IMR-90 (cell line): ENCODE data around the gene MBTPS2.
A peak's percentile ranks its signal among the peaks of the same experiment; 100 is the strongest.

ENCODE experiments used
- POLR2A ChIP-seq: IDR thresholded peaks from 2 replicates; pipeline ENCODE4 v1.6.1; 2012; ENCODE audit warnings: mild to moderate bottlenecking, low read depth, low read length
- RCOR1 ChIP-seq: IDR thresholded peaks from 2 replicates; pipeline ENCODE4 v1.6.1; 2012; ENCODE audit warnings: mild to moderate bottlenecking, low read length, improper control_type of control experiment; ENCODE audit not compliant: insufficient replicate concordance
- RFX5 ChIP-seq: IDR thresholded peaks from 2 replicates; pipeline ENCODE4 v1.8.0; 2012; ENCODE audit warnings: low read depth, mild to moderate bottlenecking, low read length, moderate library complexity
- TF ChIP-seq, protein P1 (sequence below): conservative IDR thresholded peaks from 2 replicates; pipeline ENCODE4 v1.5.1; 2012; ENCODE audit warnings: mild to moderate bottlenecking, low read depth, low read length, improper control_type of control experiment

DNA sequence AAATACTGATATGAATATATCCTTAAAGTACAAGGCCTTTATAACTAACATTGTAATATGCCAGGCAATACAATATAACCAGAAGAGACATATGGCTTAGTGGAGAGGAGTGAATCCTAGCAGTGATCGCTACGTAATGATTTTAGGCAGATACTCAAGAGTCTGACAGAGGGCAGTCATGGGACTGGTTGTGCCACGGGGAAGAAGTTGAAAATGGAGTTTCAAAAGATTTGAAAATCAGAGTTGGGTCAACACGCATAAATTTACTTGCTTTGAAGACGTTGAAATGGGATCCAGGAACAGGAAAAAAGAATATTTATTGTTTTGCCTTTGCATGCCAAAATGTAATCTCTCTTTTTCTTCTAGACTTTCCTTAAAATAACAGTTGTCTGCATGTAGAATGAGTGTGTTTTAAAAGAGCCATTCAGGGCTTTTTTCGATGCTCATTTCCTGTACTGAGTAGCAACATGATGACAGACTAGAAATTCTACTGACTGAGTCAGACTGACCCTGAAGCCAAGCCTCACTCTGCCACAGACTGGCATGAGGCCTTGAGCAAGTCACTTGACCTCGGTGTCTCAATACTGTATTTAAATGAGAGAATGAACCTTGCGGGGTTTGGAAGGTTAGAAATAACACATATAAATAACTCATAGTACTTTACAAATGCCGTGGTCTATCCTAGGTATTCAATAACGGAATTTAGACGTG is 93.0 kb downstream of the MBTPS2 start:
- TF ChIP-seq, protein P1, sequence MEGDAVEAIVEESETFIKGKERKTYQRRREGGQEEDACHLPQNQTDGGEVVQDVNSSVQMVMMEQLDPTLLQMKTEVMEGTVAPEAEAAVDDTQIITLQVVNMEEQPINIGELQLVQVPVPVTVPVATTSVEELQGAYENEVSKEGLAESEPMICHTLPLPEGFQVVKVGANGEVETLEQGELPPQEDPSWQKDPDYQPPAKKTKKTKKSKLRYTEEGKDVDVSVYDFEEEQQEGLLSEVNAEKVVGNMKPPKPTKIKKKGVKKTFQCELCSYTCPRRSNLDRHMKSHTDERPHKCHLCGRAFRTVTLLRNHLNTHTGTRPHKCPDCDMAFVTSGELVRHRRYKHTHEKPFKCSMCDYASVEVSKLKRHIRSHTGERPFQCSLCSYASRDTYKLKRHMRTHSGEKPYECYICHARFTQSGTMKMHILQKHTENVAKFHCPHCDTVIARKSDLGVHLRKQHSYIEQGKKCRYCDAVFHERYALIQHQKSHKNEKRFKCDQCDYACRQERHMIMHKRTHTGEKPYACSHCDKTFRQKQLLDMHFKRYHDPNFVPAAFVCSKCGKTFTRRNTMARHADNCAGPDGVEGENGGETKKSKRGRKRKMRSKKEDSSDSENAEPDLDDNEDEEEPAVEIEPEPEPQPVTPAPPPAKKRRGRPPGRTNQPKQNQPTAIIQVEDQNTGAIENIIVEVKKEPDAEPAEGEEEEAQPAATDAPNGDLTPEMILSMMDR, result 0 out of 2 replicates have a peak, but pooled peaks have one; percentile 5
- TF ChIP-seq RCOR1 (peak; percentile 39), POLR2A (no peak; the same call in 1 of the 2 replicates), RFX5 (no peak)
